Measurements from ENCODE around the gene OSCP1. TPM values are rescaled to one million over a fixed set of nuclear protein-coding genes. Genes with fewer than 3 reads are reported as not detected.
"Not testable (repeated sequence)": the region's sequence is repeated elsewhere in the genome, so short reads cannot be mapped to it uniquely, and the experiment has no call there.

OSCP1 gene
- total RNA-seq, 1 experiment from 2014 or later, result 3.8 TPM

DNA sequence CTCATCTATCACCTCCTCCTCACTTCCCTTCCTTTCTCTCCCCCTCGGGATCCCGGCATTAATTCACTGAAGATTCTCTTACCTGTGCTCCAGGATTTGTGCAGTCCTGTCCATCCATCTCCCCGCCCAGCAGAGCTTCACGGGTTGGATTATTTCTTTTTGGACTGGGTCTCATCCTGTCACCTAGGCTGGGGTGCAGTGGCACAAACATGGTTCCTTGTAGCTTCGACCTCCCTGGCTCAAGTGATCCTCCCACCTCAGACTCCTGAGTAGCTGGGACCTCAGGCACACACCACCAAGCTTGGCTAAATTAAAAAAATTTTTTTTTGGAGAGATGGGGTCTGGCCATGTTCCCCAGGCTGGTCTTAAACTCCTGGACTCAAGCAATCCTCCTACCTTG lies 44.7 kb upstream of the OSCP1 start:
- no peak overlapping the region for H3K9ac ChIP-seq (ENCODE audit: low read length)
- CTCF ChIA-PET, result no interaction called here

DNA sequence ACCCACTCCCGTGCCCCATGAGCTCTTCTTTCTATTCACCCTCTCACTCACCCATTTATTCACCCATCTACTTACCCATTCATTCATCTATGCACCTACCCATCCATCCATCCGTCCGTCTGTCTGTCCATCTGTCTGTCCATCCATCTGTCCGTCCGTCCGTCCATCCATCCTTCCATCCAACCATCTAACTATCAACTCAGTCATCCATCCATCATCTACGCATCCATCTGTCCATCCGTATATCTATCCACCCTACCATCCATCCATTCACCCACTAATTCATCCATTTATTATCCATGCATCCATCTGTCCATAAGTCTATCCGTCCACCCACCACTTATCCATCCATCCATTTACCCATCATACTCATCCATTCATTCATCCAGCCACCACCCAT lies 43.3 kb upstream of the OSCP1 start:
- Histone ChIP-seq H2AFZ (ENCODE audit: low read length) (no peak overlapping the region), H3K27me3 (ENCODE audit: low read length) (peaks cover 48% of the 10 kb centered on the region), H3K79me2 (ENCODE audit: low read length) (no peaks in the 10 kb centered on the region), H3K4me1 (ENCODE audit: insufficient read depth, low read length) (no peaks in the 10 kb centered on the region), H3K4me3 (ENCODE audit: low read length) (no peak overlapping the region), H3K4me2 (ENCODE audit: low read length) (no peak overlapping the region), H3K9me2 (replicated peaks; ENCODE audit: low read length) (no peaks in the 10 kb centered on the region), H3K9me3 (ENCODE audit: low read length) (no peaks in the 10 kb centered on the region), H3K27ac (ENCODE audit: low read length) (no peak overlapping the region), H3K36me3 (ENCODE audit: low read depth, low read length) (no peaks in the 10 kb centered on the region), H3K9ac (ENCODE audit: low read length) (no peak overlapping the region), H4K20me1 (ENCODE audit: low read length) (no peaks in the 10 kb centered on the region), H3F3A (ENCODE audit: low read length, unreplicated experiment) (no peaks in the 10 kb centered on the region)
- TF ChIP-seq EZH2phosphoT487 (IDR thresholded peaks at IDR 0.05; ENCODE audit: borderline replicate concordance, low read length) (no peak), EZH2 (IDR thresholded peaks at IDR 0.05; ENCODE audit: low read length, unreplicated experiment) (no peak)
- TF ChIP-seq, protein P1, sequence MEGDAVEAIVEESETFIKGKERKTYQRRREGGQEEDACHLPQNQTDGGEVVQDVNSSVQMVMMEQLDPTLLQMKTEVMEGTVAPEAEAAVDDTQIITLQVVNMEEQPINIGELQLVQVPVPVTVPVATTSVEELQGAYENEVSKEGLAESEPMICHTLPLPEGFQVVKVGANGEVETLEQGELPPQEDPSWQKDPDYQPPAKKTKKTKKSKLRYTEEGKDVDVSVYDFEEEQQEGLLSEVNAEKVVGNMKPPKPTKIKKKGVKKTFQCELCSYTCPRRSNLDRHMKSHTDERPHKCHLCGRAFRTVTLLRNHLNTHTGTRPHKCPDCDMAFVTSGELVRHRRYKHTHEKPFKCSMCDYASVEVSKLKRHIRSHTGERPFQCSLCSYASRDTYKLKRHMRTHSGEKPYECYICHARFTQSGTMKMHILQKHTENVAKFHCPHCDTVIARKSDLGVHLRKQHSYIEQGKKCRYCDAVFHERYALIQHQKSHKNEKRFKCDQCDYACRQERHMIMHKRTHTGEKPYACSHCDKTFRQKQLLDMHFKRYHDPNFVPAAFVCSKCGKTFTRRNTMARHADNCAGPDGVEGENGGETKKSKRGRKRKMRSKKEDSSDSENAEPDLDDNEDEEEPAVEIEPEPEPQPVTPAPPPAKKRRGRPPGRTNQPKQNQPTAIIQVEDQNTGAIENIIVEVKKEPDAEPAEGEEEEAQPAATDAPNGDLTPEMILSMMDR (conservative IDR thresholded peaks at IDR 0.05; ENCODE audit: low read depth, low read length), result no peak
- ATAC-seq (no peak), DNase-seq (no peak)
- intact Hi-C loops (cut with micrococcal nuclease), result no loop called here
- ChIA-PET POLR2A (ENCODE audit: unreplicated experiment) (no interaction called here), CTCF (no interaction called here)
- no TSS peak for BruUV-seq (replicated peaks)

More for the DNA sequence above, 44.7 kb upstream of the OSCP1 start:
- POLR2A ChIA-PET (ENCODE audit: unreplicated experiment), result no interaction called here
- H3K4me1 ChIP-seq (ENCODE audit: insufficient read depth, low read length), result no peaks in the 10 kb centered on the region
- no peaks in the 10 kb centered on the region for H3F3A ChIP-seq (ENCODE audit: low read length, unreplicated experiment)
- H3K9me2 ChIP-seq (replicated peaks; ENCODE audit: low read length), result no peaks in the 10 kb centered on the region
- no peaks in the 10 kb centered on the region for H3K36me3 ChIP-seq (ENCODE audit: low read depth, low read length)
- no TSS peak for BruUV-seq (replicated peaks)
- no peaks in the 10 kb centered on the region for H4K20me1 ChIP-seq (ENCODE audit: low read length)
- no peaks in the 10 kb centered on the region for H3K79me2 ChIP-seq (ENCODE audit: low read length)
- ATAC-seq (no peak), DNase-seq (no peak)
- TF ChIP-seq EZH2 (IDR thresholded peaks at IDR 0.05; ENCODE audit: low read length, unreplicated experiment) (no peak), EZH2phosphoT487 (IDR thresholded peaks at IDR 0.05; ENCODE audit: borderline replicate concordance, low read length) (no peak)
- TF ChIP-seq, protein P1 (conservative IDR thresholded peaks at IDR 0.05; ENCODE audit: low read depth, low read length), result no peak
- no peak overlapping the region for H2AFZ ChIP-seq (ENCODE audit: low read length)
- H3K27me3 ChIP-seq (ENCODE audit: low read length), result peaks cover 48% of the 10 kb centered on the region
- intact Hi-C loops (cut with micrococcal nuclease), result no loop called here
- H3K4me2 ChIP-seq (ENCODE audit: low read length), result no peak overlapping the region
- H3K27ac ChIP-seq (ENCODE audit: low read length), result no peak overlapping the region
- H3K4me3 ChIP-seq (ENCODE audit: low read length), result no peak overlapping the region
- H3K9me3 ChIP-seq (ENCODE audit: low read length), result no peaks in the 10 kb centered on the region

DNA sequence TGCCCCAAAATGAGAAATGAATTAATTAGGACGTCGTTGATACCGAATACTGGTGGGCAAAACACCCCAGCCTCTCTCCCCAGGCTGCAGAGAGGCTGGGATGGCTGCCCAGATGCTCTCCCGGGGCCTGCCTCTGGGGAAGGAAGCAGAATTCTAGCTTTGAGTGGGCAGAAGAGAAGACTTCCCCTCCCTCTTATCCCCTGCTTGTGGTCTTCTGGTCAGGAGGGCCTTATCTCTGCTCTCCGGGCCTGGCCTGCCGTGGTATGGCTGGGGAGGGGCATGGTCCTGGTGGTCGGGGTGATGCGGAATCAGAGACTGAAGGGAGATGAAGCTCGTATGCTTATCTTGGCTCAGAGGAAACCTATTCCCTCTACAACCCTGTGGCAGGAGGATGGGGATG lies 42.2 kb upstream of the OSCP1 start:
- Histone ChIP-seq H3K9me2 (replicated peaks; ENCODE audit: low read length) (no peaks in the 10 kb centered on the region), H3K36me3 (ENCODE audit: low read depth, low read length) (no peaks in the 10 kb centered on the region), H3F3A (ENCODE audit: low read length, unreplicated experiment) (no peaks in the 10 kb centered on the region), H3K4me1 (ENCODE audit: insufficient read depth, low read length) (no peaks in the 10 kb centered on the region), H3K27me3 (ENCODE audit: low read length) (peaks cover 38% of the 10 kb centered on the region), H4K20me1 (ENCODE audit: low read length) (no peaks in the 10 kb centered on the region), H2AFZ (ENCODE audit: low read length) (no peak overlapping the region), H3K79me2 (ENCODE audit: low read length) (no peaks in the 10 kb centered on the region), H3K9me3 (ENCODE audit: low read length) (no peaks in the 10 kb centered on the region), H3K27ac (ENCODE audit: low read length) (no peak overlapping the region), H3K4me3 (ENCODE audit: low read length) (no peak overlapping the region), H3K9ac (ENCODE audit: low read length) (no peak overlapping the region), H3K4me2 (ENCODE audit: low read length) (no peak overlapping the region)
- no peak for TF ChIP-seq EZH2phosphoT487 (IDR thresholded peaks at IDR 0.05; ENCODE audit: borderline replicate concordance, low read length)
- TF ChIP-seq, protein P1 (conservative IDR thresholded peaks at IDR 0.05; ENCODE audit: low read depth, low read length), result no peak
- no peak for TF ChIP-seq EZH2 (IDR thresholded peaks at IDR 0.05; ENCODE audit: low read length, unreplicated experiment)
- intact Hi-C loops (cut with micrococcal nuclease), result no loop called here
- POLR2A ChIA-PET (ENCODE audit: unreplicated experiment), result no interaction called here
- no TSS peak for BruUV-seq (replicated peaks)
- DNase-seq (no peak), ATAC-seq (no peak)
- CTCF ChIA-PET, result no interaction called here

DNA sequence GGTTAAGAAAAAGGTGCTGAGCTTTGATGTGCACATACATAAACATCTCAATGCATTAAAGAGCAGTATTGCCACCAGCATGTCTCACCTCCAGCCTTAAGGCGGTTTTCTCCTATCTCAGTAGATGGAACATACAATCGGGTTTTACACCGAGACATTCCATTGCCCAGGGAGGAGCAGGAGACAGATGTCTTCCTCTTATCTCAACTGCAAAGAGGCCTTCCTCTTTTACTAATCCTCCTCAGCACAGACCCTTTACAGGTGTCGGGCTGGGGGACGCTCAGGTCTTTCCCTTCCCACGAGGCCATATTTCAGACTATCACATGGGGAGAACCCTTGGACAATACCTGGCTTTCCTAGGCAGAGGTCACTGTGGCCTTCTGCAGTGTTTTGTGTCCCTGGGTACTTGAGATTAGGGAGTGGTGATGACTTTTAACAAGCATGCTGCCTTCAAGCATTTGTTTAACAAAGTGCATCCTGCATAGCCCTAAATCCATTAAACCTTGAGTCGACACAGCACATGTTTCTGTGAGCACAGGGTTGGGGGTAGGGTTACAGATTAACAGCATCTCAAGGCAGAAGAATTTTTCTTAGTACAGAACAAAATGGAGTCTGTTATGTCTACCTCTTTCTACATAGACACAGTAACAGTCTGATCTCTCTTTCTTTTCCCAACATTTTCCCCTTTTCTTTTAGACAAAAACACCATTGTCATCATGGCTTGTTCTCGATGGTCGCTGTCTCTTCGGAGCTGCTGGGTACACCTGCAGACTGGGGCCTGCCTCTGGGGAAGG lies 39.2 kb upstream of the OSCP1 start:
- BruUV-seq (replicated peaks); intact Hi-C loops (cut with micrococcal nuclease); POLR2A ChIA-PET (ENCODE audit: unreplicated experiment); H3K9me2 ChIP-seq (replicated peaks; ENCODE audit: low read length); H3K36me3 ChIP-seq (ENCODE audit: low read depth, low read length); H4K20me1 ChIP-seq (ENCODE audit: low read length); H3K4me3 ChIP-seq (ENCODE audit: low read length); H3F3A ChIP-seq (ENCODE audit: low read length, unreplicated experiment); ATAC-seq; CTCF ChIA-PET; H2AFZ ChIP-seq (ENCODE audit: low read length); H3K9ac ChIP-seq (ENCODE audit: low read length); H3K79me2 ChIP-seq (ENCODE audit: low read length); H3K4me2 ChIP-seq (ENCODE audit: low read length); DNase-seq; H3K9me3 ChIP-seq (ENCODE audit: low read length); H3K27ac ChIP-seq (ENCODE audit: low read length): not testable (repeated sequence)
- H3K4me1 ChIP-seq (ENCODE audit: insufficient read depth, low read length), result peaks cover 13% of the 10 kb centered on the region
- peaks cover 27% of the 10 kb centered on the region for H3K27me3 ChIP-seq (ENCODE audit: low read length)

All from PC-3 (cell line).